ENCODE data around the gene ARID1B. TPM values are rescaled to one million over a fixed set of nuclear protein-coding genes. Genes with fewer than 3 reads are reported as not detected.

The ARID1B gene
- total RNA-seq, 1 donor from 2014 or later, result 78.1 TPM

DNA sequence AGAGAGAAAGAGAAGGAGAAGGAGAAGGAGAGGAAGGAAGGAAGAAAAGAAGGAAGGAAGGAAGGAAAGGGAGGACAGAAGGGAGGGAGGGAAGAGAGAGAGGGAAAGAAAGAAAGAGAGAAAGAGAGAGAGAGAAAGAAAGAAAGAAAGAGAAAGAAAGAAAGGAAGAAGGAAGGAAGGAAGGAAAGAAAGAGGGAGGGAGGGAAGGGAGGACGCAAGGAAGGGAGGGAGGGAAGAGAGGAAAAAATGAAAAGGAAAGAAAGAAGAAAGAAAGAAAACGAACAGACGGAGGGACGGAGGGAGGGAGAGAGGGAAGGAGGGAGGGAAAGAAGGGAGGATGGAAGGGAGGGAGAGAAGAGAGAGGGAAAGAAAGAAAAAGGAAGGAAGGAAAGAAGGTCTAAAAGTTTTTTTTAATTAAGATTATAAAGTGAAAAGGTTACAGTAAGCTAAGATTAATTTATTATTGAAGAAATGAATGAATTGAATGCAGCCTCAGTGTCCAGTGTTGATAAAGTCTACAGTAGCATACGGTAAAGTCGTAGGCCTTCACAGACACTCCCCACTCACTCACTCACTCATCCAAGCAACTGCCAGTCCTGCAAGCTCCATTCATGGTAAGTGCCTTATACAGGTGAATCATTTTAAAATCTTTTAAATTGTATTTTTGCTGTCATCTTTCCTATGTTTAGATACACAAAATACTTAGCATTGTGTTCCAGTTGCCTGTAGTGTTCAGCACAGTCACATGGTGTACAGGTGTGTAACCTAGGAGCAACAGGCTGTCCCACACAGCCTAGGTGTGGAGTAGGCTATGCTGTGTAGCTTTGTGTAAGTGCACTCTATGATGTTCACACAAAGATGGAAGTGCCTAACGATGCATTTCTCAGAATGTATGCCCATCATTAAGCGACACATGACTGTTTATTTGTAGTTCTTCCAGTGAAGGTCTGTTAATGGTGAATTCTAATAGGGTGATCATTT, 20.3 kb upstream of the ARID1B start:
- no peak overlapping the region for H3K4me3 Mint-ChIP-seq (ENCODE audit: unreplicated experiment)
- H3K36me3 Mint-ChIP-seq (ENCODE audit: unreplicated experiment), result no peaks in the 10 kb centered on the region
- TF ChIP-seq, protein P1, sequence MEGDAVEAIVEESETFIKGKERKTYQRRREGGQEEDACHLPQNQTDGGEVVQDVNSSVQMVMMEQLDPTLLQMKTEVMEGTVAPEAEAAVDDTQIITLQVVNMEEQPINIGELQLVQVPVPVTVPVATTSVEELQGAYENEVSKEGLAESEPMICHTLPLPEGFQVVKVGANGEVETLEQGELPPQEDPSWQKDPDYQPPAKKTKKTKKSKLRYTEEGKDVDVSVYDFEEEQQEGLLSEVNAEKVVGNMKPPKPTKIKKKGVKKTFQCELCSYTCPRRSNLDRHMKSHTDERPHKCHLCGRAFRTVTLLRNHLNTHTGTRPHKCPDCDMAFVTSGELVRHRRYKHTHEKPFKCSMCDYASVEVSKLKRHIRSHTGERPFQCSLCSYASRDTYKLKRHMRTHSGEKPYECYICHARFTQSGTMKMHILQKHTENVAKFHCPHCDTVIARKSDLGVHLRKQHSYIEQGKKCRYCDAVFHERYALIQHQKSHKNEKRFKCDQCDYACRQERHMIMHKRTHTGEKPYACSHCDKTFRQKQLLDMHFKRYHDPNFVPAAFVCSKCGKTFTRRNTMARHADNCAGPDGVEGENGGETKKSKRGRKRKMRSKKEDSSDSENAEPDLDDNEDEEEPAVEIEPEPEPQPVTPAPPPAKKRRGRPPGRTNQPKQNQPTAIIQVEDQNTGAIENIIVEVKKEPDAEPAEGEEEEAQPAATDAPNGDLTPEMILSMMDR (IDR thresholded peaks at IDR 0.05), result no peak
- no peaks in the 10 kb centered on the region for H3K9me3 Mint-ChIP-seq (ENCODE audit: unreplicated experiment)
- no peaks in the 10 kb centered on the region for H3K4me1 Mint-ChIP-seq (ENCODE audit: unreplicated experiment)
- H3K27ac Mint-ChIP-seq (ENCODE audit: unreplicated experiment), result no peak overlapping the region
- peaks cover 12% of the 10 kb centered on the region for H3K27me3 Mint-ChIP-seq (ENCODE audit: unreplicated experiment)
- DNase-seq (ENCODE audit: extremely low spot score, unreplicated experiment), result no peak

DNA sequence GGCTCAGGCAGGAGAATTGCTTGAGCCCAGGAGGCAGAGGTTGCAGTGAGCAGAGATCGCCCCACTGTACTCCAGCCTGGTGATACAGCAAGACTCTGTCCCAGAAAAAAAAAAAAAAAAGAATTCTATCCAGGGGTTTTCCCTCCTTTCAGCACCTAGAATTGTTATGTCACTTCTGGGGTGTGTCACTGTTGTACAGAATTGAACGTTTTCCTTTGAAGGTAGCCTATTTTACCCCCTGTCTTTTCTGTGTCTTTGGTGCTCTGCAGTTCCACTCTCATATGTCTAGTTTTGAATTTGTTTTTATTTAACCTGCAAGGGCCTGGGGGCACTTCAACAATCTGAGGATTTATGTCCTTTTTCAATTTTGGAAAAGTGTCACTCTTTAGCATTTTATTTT, 19.3 kb upstream of the ARID1B start:
- Mint-ChIP-seq H3K4me1 (ENCODE audit: unreplicated experiment) (no peaks in the 10 kb centered on the region), H3K9me3 (ENCODE audit: unreplicated experiment) (no peaks in the 10 kb centered on the region), H3K27me3 (ENCODE audit: unreplicated experiment) (peaks cover 9% of the 10 kb centered on the region), H3K4me3 (ENCODE audit: unreplicated experiment) (no peak overlapping the region), H3K27ac (ENCODE audit: unreplicated experiment) (no peak overlapping the region), H3K36me3 (ENCODE audit: unreplicated experiment) (no peaks in the 10 kb centered on the region)
- TF ChIP-seq, protein P1 (IDR thresholded peaks at IDR 0.05), result no peak
- DNase-seq (ENCODE audit: extremely low spot score, unreplicated experiment), result no peak

DNA sequence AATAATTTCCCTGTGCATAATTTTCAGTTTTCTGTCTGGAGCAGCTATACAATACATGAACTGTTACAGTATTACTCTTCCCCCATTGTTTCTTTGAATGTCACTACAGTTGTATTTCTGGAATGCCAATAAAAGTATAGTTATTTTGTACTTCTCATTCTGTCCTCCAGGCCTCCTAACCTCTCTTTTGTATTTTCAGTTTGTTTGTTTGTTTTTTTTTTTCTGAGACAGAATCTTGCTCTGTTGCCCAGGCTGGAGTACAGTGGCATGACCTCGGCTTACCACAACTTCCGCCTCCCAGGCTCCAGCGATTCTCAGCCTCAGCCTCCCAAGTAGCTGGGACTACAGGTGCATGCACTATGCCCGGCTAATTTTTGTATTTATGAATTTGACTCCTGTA, 16.8 kb upstream of the ARID1B start:
- Mint-ChIP-seq H3K27ac (ENCODE audit: unreplicated experiment) (no peak overlapping the region), H3K4me3 (ENCODE audit: unreplicated experiment) (no peak overlapping the region), H3K36me3 (ENCODE audit: unreplicated experiment) (no peaks in the 10 kb centered on the region), H3K4me1 (ENCODE audit: unreplicated experiment) (no peaks in the 10 kb centered on the region), H3K27me3 (ENCODE audit: unreplicated experiment) (peaks cover 4% of the 10 kb centered on the region), H3K9me3 (ENCODE audit: unreplicated experiment) (no peaks in the 10 kb centered on the region)
- DNase-seq (ENCODE audit: extremely low spot score, unreplicated experiment), result no peak
- TF ChIP-seq, protein P1 (IDR thresholded peaks at IDR 0.05), result no peak

DNA sequence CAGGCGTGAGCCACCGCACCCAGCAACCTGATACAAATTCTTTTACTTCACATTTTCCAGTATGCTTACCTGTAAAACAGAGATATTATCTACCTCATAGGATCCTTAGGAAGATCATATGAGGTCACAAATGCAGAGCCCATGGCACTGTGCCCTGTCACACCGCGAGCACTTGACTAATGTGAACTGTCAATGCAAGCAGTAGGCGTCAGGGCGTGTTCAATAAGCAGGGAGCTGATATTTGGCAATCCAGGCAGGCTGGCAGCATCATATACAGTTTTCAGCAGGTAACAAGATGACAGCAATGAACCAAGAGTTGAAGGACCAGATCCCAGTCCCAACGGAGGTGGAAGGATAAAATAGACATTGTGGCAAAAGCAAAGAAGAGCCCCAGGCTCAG, 14.6 kb upstream of the ARID1B start:
- H3K4me1 Mint-ChIP-seq (ENCODE audit: unreplicated experiment), result no peaks in the 10 kb centered on the region
- no peaks in the 10 kb centered on the region for H3K9me3 Mint-ChIP-seq (ENCODE audit: unreplicated experiment)
- DNase-seq (ENCODE audit: extremely low spot score, unreplicated experiment), result no peak
- H3K27me3 Mint-ChIP-seq (ENCODE audit: unreplicated experiment), result peaks cover 7% of the 10 kb centered on the region
- TF ChIP-seq, protein P1 (IDR thresholded peaks at IDR 0.05), result no peak
- no peaks in the 10 kb centered on the region for H3K36me3 Mint-ChIP-seq (ENCODE audit: unreplicated experiment)
- no peak overlapping the region for H3K27ac Mint-ChIP-seq (ENCODE audit: unreplicated experiment)
- H3K4me3 Mint-ChIP-seq (ENCODE audit: unreplicated experiment), result no peak overlapping the region

DNA sequence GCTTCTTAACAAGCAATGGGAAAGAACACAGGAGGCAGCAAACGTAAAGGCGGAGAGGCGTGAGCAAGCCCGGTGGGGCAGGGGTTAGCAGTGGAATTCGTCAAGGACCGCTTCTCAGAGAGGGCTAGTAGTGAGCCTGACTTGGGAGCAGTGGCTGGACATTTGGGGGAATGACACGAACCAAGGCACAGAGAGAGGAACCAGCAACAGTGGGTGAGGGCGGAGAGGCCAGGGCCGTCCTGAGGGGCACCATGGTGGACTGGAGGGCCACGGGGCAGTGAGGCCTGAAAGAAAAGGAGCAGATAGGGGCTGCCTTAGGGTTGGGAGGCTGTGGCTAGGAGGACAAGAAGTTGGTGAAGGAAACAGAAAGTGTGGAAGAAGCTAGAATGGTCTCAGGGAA, 12.1 kb upstream of the ARID1B start:
- TF ChIP-seq, protein P1 (IDR thresholded peaks at IDR 0.05), result no peak
- Mint-ChIP-seq H3K27ac (ENCODE audit: unreplicated experiment) (no peak overlapping the region), H3K36me3 (ENCODE audit: unreplicated experiment) (no peaks in the 10 kb centered on the region), H3K4me1 (ENCODE audit: unreplicated experiment) (peaks cover 3% of the 10 kb centered on the region), H3K27me3 (ENCODE audit: unreplicated experiment) (peaks cover 2% of the 10 kb centered on the region), H3K9me3 (ENCODE audit: unreplicated experiment) (no peaks in the 10 kb centered on the region), H3K4me3 (ENCODE audit: unreplicated experiment) (no peak overlapping the region)
- DNase-seq (ENCODE audit: extremely low spot score, unreplicated experiment), result no peak

Data from osteocyte (in vitro differentiated cells).